Esophagus squamous epithelium (tissue), 4 donors: ENCODE data around the gene ACOT11.

Experiments used
- CTCF ChIP-seq, 6 experiments: fragments of 450-650 bp in 4 of 6; fragments of 200-600 bp in 2 of 6; sonication (generic) in 2 of 6; IDR thresholded peaks; one replicate each; pipeline ENCODE4 v1.5.1; 2016 to 2019; ENCODE audit warnings: antibody characterized with exemption in 6 of 6, mild to moderate bottlenecking in 4 of 6, moderate library complexity in 4 of 6
- POLR2A ChIP-seq, 4 donors: fragments of 450-650 bp; IDR thresholded peaks; one replicate each; pipeline ENCODE4 v1.6.1; 2017; ENCODE audit warnings: antibody characterized with exemption in 4 of 4, mild to moderate bottlenecking in 4 of 4, moderate library complexity in 3 of 4

DNA sequence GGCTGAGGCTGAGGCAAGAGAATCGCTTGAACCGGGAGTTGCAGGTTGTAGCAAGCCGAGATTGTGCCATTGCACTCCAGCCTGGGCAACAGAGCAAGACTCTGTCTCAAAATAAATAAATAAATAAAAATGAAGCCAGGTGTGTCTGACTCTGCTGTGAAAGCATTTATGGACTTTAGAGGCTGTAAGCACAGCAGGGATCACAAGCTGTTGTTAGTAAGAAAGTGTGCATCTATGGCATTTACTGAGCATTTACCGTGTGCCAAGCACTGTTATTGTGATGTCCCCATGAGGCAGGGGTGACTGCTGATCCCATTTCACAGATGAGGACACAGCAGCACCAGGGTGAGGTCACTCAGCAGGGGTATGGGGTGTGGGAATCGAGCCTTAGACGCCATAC lies 55.2 kb downstream of the ACOT11 start:
- TF ChIP-seq CTCF (IDR thresholded peaks at IDR 0.05) (no peak), POLR2A (IDR thresholded peaks at IDR 0.05) (no peak)
